Measurements from ENCODE around the gene CFAP74.

GRCh38 chr1:1911350-1912041 is 92.1 kb downstream of the CFAP74 start:
- TF ChIP-seq TCF7L2 (IDR thresholded peaks at IDR 0.05; ENCODE audit: borderline replicate concordance, low read depth, low read length) = no peak
- TF ChIP-seq CTCF (tag by site-specific recombination; IDR thresholded peaks at IDR 0.05) = no peak
